HepG2 (cell line): ENCODE measurements around the gene APRT. TPM values are rescaled to one million over a fixed set of nuclear protein-coding genes. Genes with fewer than 3 reads are reported as not detected.

Experiments
- polyA plus RNA-seq, 8 experiments: library from polyadenylated mRNA; depleted of rRNA in 3 of 8; stranded (reverse) in 7 of 8; unstranded in 1 of 8; fragments of >200 nt; fragmentation: Illumina TruSeq in 4 of 8; extraction: Trizol in 4 of 8; gene quantifications; 2 replicates each; pipeline versions ENCODE4 v1.2.1 to v1.2.3, GENCODE V29; 2011 to 2016; ENCODE audit warnings: low read depth in 4 of 8, missing spikeins in 1 of 8, mixed read lengths in 1 of 8; ENCODE audit not compliant: insufficient read depth in 1 of 8
- total RNA-seq, 5 experiments: library from RNA; depleted of rRNA; stranded (reverse); fragments of >200 nt; fragmentation: Illumina TruSeq; extraction: Trizol; gene quantifications; 2 replicates each; pipeline ENCODE4 v1.2.3, GENCODE V29; 2016; ENCODE audit warnings: low read depth in 1 of 5

APRT gene
- total and polyA plus RNA-seq, 2 of the 13 experiments (the other 11 are each of a cell fraction or from before 2014, with no cell fraction given): 155 to 242 TPM

Other genes starting within 250 kb of the APRT start
- gene ZC3H18, start 241.5 kb downstream of the APRT start, total RNA-seq (2016; rRNA removed; fragmentation: Illumina TruSeq; extraction: Trizol): 19.7 and 27.4 TPM in 2 replicates
- 11.2 and 12.7 TPM in 2 replicates for gene ZC3H18, start 241.5 kb downstream of the APRT start, polyA plus RNA-seq (2011; rRNA removed)
- not detected in 2 replicates for gene IL17C, start 173.4 kb downstream of the APRT start, total RNA-seq (2016; rRNA removed; fragmentation: Illumina TruSeq; extraction: Trizol)
- not detected in 2 replicates for gene IL17C, start 173.4 kb downstream of the APRT start, polyA plus RNA-seq (2011; rRNA removed)
- gene CYBA, start 160.9 kb downstream of the APRT start, total RNA-seq (2016; rRNA removed; fragmentation: Illumina TruSeq; extraction: Trizol): 84.2 and 250 TPM in 2 replicates
- gene CYBA, start 160.9 kb downstream of the APRT start, polyA plus RNA-seq (2011; rRNA removed): 196 and 258 TPM in 2 replicates
- 128 and 187 TPM in 2 replicates for gene MVD, start 148.8 kb downstream of the APRT start, total RNA-seq (2016; rRNA removed; fragmentation: Illumina TruSeq; extraction: Trizol)
- 28.1 and 68.9 TPM in 2 replicates for gene MVD, start 148.8 kb downstream of the APRT start, polyA plus RNA-seq (2011; rRNA removed)
- gene SNAI3, start 125.4 kb downstream of the APRT start, total RNA-seq (2016; rRNA removed; fragmentation: Illumina TruSeq; extraction: Trizol): 0.09 and 0.18 TPM in 2 replicates
- 0.18 and 0.40 TPM in 2 replicates for gene SNAI3, start 125.4 kb downstream of the APRT start, polyA plus RNA-seq (2011; rRNA removed)
- gene RNF166, start 105.5 kb downstream of the APRT start, total RNA-seq (2016; rRNA removed; fragmentation: Illumina TruSeq; extraction: Trizol): 15.1 and 23.0 TPM in 2 replicates
- 21.4 and 26.2 TPM in 2 replicates for gene RNF166, start 105.5 kb downstream of the APRT start, polyA plus RNA-seq (2011; rRNA removed)
- 21.9 TPM in 2 replicates for gene CTU2, start 105.4 kb downstream of the APRT start, total RNA-seq (2016; rRNA removed; fragmentation: Illumina TruSeq; extraction: Trizol)
- 13.3 and 18.5 TPM in 2 replicates for gene CTU2, start 105.4 kb downstream of the APRT start, polyA plus RNA-seq (2011; rRNA removed)
- gene PIEZO1, start 26.7 kb downstream of the APRT start, total RNA-seq (2016; rRNA removed; fragmentation: Illumina TruSeq; extraction: Trizol): 32.5 and 85.0 TPM in 2 replicates
- gene PIEZO1, start 26.7 kb downstream of the APRT start, polyA plus RNA-seq (2011; rRNA removed): 67.9 and 93.5 TPM in 2 replicates
- 16.5 and 23.1 TPM in 2 replicates for gene CDT1, start 8.1 kb downstream of the APRT start, total RNA-seq (2016; rRNA removed; fragmentation: Illumina TruSeq; extraction: Trizol)
- gene CDT1, start 8.1 kb downstream of the APRT start, polyA plus RNA-seq (2011; rRNA removed): 17.9 and 23.8 TPM in 2 replicates
- 2.8 and 9.2 TPM in 2 replicates for gene GALNS, start 45.0 kb upstream of the APRT start, total RNA-seq (2016; rRNA removed; fragmentation: Illumina TruSeq; extraction: Trizol)
- 9.5 and 9.8 TPM in 2 replicates for gene GALNS, start 45.0 kb upstream of the APRT start, polyA plus RNA-seq (2011; rRNA removed)
- gene TRAPPC2L, start 45.2 kb upstream of the APRT start, total RNA-seq (2016; rRNA removed; fragmentation: Illumina TruSeq; extraction: Trizol): 107 and 158 TPM in 2 replicates
- 94.9 and 96.3 TPM in 2 replicates for gene TRAPPC2L, start 45.2 kb upstream of the APRT start, polyA plus RNA-seq (2011; rRNA removed)
- gene PABPN1L, start 54.7 kb upstream of the APRT start, total RNA-seq (2016; rRNA removed; fragmentation: Illumina TruSeq; extraction: Trizol): not detected in 2 replicates
- not detected in 2 replicates for gene PABPN1L, start 54.7 kb upstream of the APRT start, polyA plus RNA-seq (2011; rRNA removed)
- gene CBFA2T3, start 165.3 kb upstream of the APRT start, total RNA-seq (2016; rRNA removed; fragmentation: Illumina TruSeq; extraction: Trizol): not detected in 2 replicates
- 0.05 and 0.09 TPM in 2 replicates for gene CBFA2T3, start 165.3 kb upstream of the APRT start, polyA plus RNA-seq (2011; rRNA removed)